HTERT RPE-1 (cell line): ENCODE results near the gene IGSF23.
"Not testable (repeated sequence)": the region's sequence is repeated elsewhere in the genome, so short reads cannot be mapped to it uniquely, and the experiment has no call there.

ENCODE experiments used
- in situ Hi-C: fragments of 300-500 bp; cut with MboI; formaldehyde crosslinking; loops from 4 replicates; pipeline ENCODE4 v1.14.3; 2020; ENCODE audit warnings: low sequenced_read_pairs

Gene IGSF23

DNA sequence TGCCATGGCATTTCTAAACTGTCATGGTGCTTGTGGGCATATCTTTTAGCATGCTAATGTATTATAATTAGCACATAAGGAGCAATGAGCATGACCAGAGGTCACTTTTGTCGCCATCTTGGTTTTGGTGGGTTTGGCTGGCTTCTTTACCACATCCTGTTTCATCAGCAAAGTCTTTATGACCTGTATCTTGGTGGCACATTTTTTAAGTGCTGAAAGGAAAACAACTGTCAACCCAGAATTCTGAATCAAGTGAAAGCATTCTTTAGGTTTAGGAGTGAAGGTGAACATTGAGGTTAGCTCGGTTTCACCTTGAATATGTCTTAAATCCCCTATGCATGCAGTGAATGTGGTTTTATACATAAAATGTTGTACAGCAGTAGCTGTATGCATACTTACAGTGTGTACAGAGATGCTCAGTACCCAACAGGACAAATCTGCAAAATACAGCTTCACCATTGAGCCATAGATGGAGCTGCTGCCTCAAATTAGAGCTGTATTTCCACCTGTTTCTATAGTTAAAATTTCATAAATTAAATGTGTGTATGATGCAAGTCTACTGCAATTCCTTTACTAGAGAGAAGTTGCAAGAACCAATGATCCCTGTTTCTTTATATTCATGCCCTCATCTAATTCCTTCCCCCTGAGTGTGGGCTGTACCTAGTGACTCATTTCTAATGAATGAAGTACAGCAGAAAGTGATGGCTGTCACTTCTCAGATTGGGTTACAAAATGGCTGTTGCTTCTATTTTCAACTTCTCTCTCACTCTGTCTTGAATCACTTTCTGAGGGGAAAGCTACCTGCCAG, 25.2 kb upstream of the IGSF23 start:
- in situ Hi-C loops, result no loop called here

DNA sequence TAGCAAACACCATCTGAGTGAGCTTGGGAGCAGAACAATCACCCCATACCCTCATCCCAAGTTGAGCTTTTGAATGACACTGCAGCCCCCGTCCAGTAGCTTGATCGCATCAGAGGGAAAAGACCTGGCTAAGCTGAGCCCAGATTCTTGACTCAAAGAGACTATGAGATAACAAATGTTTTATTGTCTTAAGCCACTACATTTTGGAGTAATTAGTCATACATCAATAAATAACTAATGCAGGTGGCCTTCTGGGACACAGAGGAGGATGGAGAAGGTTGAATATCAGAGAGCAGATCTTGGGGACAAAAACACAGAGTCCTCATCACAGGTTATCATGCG, 24.6 kb upstream of the IGSF23 start:
- in situ Hi-C loops, result no loop called here

DNA sequence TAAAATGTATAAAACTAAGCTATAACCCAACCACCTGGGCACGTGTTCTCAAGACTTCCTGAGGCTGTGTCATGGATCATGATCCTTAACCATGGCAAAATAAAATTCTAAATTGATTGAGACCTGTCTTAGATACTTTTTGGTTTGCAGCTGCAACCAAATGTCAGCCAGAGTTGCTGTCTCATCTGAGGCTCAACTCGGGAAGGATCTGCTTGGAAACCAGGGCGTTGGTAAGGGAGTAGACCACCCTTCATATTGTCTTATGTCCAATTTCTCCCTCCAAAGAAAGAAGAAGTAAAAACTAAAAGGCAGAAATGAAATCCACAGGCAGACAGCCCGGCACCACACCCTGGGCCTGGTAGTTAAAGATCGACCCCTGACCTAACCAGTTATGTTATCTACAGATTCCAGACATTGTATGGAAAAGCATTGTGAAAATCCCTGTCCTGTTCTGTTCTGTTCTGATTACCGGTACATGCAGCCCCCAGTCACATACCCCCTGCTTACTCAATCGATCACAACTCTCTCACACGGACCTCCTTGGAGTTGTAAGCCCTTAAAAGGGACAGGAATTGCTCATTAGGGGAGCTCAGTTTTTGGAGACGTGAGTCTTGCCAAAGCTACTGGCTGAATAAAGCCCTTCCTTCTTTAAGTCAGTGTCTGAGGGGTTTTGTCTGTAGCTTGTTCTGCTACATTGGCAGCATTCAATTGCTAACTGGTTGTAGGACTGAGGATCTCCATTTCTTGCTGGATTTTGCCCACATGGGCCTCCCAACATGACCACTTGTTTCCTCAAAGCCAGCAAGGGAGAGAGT, 22.9 kb upstream of the IGSF23 start:
- in situ Hi-C loops, result no loop called here

DNA sequence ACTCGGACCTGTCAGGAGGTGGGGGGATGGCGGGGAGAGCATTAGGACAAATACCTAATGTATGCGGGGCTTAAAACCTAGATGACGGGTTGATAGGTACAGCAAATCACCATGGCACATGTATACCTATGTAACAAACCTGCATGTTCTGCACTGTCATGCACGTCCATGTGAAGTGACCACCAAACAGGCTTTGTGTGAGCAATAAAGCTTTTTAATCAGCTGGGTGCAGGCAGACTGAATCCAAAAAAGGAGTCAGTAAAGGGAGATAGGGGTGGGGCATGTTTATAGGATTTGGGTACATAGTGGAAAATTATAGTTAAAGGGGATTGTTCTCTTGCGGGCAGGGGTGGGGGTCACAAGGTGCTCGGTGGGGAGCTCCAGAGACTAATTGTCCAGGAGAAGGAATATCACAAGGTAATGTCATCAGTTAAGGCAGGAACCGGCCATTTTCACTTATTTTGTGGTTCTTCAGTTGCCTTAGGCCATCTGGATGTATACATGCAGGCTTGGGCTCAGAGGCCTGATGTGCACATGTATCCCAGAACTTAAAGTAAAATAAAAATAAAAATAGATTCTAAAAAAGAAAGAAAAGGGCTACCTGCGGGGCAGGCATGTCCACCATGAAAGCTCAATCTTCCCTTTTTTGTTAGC, 21.9 kb upstream of the IGSF23 start:
- in situ Hi-C loops, result not testable (repeated sequence)

GRCh38 chr19:44592451-44592890, 20.9 kb upstream of the IGSF23 start:
- in situ Hi-C loops, result no loop called here

DNA sequence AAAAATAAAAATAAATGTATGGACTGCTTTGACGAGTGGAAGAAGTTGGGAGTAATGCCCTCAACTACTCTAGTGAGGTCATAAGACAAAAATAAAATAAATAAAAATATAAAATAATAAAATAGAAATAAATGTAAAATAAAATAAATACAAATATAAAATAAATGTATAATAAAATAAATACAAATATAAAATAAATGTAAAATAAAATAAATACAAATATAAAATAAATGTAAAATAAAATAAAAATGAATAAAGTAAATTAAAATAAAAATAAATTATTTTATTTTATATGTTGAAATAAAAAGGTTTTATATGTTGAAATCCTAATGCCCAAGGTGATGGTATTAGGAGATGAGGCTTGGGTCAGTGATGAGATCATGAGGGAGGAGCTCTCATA, 20.1 kb upstream of the IGSF23 start:
- in situ Hi-C loops, result no loop called here

DNA sequence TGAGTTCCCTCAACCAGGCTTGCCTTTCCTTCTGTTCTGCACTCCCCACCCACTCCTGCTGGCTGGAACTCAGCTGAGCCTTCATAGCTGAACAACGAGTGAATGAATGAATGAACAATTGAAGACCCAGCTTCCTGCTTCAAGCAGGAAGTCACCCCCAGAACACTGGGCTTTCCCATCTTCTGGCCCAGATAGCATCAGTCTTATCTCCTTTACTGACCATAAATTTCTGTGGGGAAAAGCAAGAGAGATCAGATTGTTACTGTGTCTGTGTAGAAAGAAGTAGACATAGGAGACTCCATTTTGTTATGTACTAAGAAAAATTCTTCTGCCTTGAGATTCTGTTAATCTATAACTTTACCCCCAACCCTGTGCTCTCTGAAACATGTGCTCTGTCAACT, 19.5 kb upstream of the IGSF23 start:
- in situ Hi-C loops, result not testable (repeated sequence)

- in situ Hi-C loops, result no loop called here
Observed at GRCh38 chr19:44596428-44597130, 16.8 kb upstream of the IGSF23 start.

DNA sequence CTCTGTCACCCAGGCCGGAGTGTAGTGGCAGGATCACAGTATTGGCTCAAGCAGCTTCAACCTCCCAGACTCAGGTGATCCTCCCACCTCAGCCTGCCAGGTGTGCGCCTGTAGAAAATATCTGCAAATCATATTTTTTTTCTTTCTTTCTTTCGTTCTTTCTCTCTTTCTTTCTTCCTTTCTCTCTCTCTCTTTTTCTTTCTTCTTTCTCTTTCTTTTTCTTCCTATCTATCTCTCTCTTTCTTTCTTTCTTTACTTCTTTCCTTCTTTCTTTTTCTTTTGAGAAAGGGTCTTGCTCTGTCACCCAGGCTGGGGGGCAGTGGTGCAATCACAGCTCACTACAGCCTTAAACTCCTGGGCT, 16.3 kb upstream of the IGSF23 start:
- in situ Hi-C loops, result no loop called here

- in situ Hi-C loops, result no loop called here
Observed at GRCh38 chr19:44598355-44598754, 15.0 kb upstream of the IGSF23 start.

DNA sequence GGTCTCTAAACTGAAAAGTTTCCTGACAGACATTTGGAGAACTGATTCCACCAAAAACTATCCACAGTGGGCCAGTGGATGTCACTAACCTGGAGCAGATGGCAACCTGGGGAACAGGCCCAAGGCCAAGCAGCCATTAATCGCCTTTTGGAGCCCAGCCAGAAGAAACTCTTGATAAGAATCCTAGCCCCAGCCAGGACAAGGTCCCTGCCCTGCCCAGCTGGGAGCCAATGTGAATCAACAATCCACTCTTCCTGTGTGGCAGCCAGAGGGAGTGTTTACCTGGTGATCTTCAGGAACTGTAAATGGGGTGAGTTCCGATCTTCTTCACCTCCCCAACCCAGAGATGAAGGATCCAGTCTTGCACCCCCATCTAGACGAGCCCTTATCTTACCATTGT, 14.5 kb upstream of the IGSF23 start:
- in situ Hi-C loops, result no loop called here

DNA sequence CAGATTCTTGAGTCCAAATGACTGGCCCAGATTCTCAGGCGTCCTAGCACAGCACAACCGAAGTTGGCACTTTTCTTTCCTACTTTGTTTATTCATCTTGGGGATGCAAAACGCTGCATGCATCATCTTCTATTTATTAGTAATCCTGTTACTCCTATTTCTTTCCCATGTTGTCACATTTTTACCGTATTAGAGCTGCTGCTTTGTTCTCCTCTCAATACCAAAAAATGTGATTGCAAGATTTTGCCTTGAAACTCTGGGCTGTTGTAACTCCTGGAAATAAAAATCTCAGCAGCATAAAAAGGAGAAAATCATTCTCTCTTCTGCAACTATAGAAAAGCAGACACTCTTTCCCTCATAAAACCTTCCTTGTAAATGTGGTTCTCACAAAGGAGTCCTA, 12.9 kb upstream of the IGSF23 start:
- in situ Hi-C loops, result no loop called here

- in situ Hi-C loops, result no loop called here
Observed at GRCh38 chr19:44602081-44602480, 11.3 kb upstream of the IGSF23 start.

- in situ Hi-C loops, result no loop called here
Observed at GRCh38 chr19:44603201-44603945, 10.0 kb upstream of the IGSF23 start.

- in situ Hi-C loops, result no loop called here
Observed at GRCh38 chr19:44604241-44604640, 9.1 kb upstream of the IGSF23 start.

DNA sequence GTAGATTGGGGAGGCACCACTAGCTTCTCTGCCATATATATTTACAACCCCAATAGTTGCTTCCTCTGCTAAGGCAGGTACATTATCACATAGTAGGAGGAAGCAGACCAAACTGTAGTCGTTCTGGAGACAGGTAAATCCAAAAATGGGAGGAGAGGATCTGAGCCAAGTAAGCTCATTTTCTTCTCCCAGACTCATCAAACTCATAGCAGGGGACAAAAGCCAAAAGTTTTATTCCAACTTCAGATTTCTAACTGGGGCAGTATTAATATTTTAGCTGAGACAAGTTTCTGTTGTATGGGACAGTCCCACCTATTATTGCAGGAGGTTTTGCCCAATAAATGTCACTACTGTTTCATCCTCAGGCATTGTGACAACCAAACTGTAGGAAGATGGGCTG, 7.8 kb upstream of the IGSF23 start:
- in situ Hi-C loops, result no loop called here

- in situ Hi-C loops, result no loop called here
Observed at GRCh38 chr19:44607049-44607448, 6.3 kb upstream of the IGSF23 start.

DNA sequence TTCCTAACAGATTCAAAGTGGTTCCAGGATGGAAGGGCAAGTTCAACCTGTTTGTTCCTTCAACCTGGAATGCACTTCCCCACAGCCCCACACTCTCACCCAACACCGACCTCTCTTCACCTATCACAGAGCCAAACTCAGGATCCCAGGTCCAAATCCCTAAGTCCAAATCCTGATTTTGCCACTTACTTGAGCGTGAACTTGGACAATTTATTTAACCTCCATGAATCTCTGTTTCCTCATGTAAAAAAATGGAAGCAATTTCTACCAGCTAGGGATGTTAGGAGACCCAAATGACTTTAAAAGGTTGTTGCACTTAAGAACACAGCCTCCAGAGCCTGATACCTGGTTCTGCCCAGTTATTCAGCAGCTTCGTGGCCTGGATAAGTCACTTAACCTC, 5.4 kb upstream of the IGSF23 start:
- in situ Hi-C loops, result no loop called here

DNA sequence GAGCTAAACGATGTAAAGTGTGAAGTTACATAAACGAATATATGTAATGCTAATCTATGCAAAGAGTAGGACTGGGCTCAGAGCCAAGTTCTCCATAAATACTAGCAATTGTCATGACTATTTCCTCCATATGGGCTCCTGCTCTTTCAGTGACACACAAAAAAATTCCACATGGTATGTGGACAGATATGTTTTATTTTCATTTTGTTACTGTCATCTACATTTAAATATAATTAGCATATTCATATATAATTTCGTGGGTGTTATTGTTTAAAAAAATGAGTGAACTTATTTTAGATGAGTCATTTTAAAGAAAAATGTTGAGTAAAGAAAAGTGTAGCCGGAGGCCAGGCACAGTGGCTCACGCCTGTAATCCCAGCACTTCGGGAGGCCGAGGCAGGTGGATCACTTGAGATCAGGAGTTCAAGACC, 5.0 kb upstream of the IGSF23 start:
- in situ Hi-C loops, result no loop called here

GRCh38 chr19:44609219-44609618, 4.1 kb upstream of the IGSF23 start:
- in situ Hi-C loops, result no loop called here

DNA sequence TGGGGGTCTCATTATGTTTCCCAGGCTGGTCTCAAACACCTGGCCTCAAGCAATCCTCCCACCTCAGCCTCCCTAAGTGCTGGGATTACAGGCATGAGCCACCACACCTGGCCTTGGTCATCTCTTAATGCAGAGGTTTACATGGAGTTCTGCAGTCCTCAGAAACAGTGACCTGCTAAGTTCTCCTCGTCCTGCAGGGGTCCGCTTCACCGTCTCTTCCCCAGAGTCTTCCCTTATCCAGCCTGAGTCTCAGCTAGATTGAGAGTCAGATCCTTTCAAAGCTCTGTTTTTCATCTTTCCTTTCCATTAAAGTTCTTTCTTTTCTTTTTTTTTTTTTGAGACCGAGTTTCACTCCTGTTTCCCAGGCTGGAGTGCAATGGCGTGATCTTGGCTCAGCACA, 2.9 kb upstream of the IGSF23 start:
- in situ Hi-C loops, result not testable (repeated sequence)
